ENCODE measurements around the gene OPCML. TPM values are rescaled to one million over a fixed set of nuclear protein-coding genes. Genes with fewer than 3 reads are reported as not detected.

OPCML gene
- total RNA-seq, 1 experiment from 2014 or later = not detected

GRCh38 chr11:133227632-133228111 lies 304.6 kb downstream of the OPCML start:
- BruUV-seq (replicated peaks) = no TSS peak
- in situ Hi-C loops (cut with HindIII; ENCODE audit: low pct_unique_long_range_greater_than_20kb, low sequenced_read_pairs) = no loop called here
- ChIA-PET CTCF (interaction anchor here (0.7 kb wide), 1 partner anchor 630 kb away, joined by 3 read pairs; no protein-coding TSS in a partner anchor), POLR2A (no interaction called here)
- TF ChIP-seq SIN3A (IDR thresholded peaks at IDR 0.05; ENCODE audit: borderline replicate concordance, insufficient read depth, low read depth, low read length) (no peak), REST (IDR thresholded peaks at IDR 0.05; ENCODE audit: insufficient read depth in 1 of 2, low read depth in 2 of 2, low read length in 1 of 2) (no peak), CTCF (IDR thresholded peaks at IDR 0.05) (no peak), TCF7L2 (IDR thresholded peaks at IDR 0.05; ENCODE audit: low read depth, low read length) (no peak), POLR2AphosphoS5 (IDR thresholded peaks at IDR 0.05; ENCODE audit: low read depth, low read length) (no peak)
- H3K27me3 ChIP-seq (ENCODE audit: control insufficient read depth, insufficient read depth, low read length) = peaks cover 2% of the 10 kb centered on the region; the same call in 1 of the 2 replicates
- H3K4me1 ChIP-seq (ENCODE audit: control insufficient read depth, insufficient read depth, low read length) = no peaks in the 10 kb centered on the region
- intact Hi-C loops (cut with micrococcal nuclease; ENCODE audit: unreplicated experiment) = no loop called here
- ATAC-seq (no peak), DNase-seq (ENCODE audit: low read depth, low spot score) (no peak)
- no peak overlapping the region for H3K4me3 ChIP-seq (ENCODE audit: low read depth in 2 of 2, low read length in 2 of 2)
- no peaks in the 10 kb centered on the region for H3K36me3 ChIP-seq (ENCODE audit: control insufficient read depth, insufficient read depth, low read length)
- no peak overlapping the region for H3K27ac ChIP-seq (ENCODE audit: low read length)
- no peaks in the 10 kb centered on the region for H3K9me3 ChIP-seq (ENCODE audit: control insufficient read depth, insufficient read depth, low read depth, low read length)

- no peak overlapping the region for H3K4me3 ChIP-seq (ENCODE audit: low read depth in 2 of 2, low read length in 2 of 2)
- ATAC-seq (no peak), DNase-seq (ENCODE audit: low read depth, low spot score) (no peak)
- intact Hi-C loops (cut with micrococcal nuclease; ENCODE audit: unreplicated experiment) = no loop called here
- TF ChIP-seq SIN3A (IDR thresholded peaks at IDR 0.05; ENCODE audit: borderline replicate concordance, insufficient read depth, low read depth, low read length) (no peak), POLR2AphosphoS5 (IDR thresholded peaks at IDR 0.05; ENCODE audit: low read depth, low read length) (no peak), REST (IDR thresholded peaks at IDR 0.05; ENCODE audit: insufficient read depth in 1 of 2, low read depth in 2 of 2, low read length in 1 of 2) (no peak), CTCF (IDR thresholded peaks at IDR 0.05) (no peak), TCF7L2 (IDR thresholded peaks at IDR 0.05; ENCODE audit: low read depth, low read length) (no peak)
- peaks cover 2% of the 10 kb centered on the region; the same call in 1 of the 2 replicates for H3K27me3 ChIP-seq (ENCODE audit: control insufficient read depth, insufficient read depth, low read length)
- CTCF ChIA-PET = no interaction called here
- H3K36me3 ChIP-seq (ENCODE audit: control insufficient read depth, insufficient read depth, low read length) = no peaks in the 10 kb centered on the region
- POLR2A ChIA-PET = no interaction called here
- no peaks in the 10 kb centered on the region for H3K9me3 ChIP-seq (ENCODE audit: control insufficient read depth, insufficient read depth, low read depth, low read length)
- in situ Hi-C loops (cut with HindIII; ENCODE audit: low pct_unique_long_range_greater_than_20kb, low sequenced_read_pairs) = no loop called here
- no peak overlapping the region for H3K27ac ChIP-seq (ENCODE audit: low read length)
- BruUV-seq (replicated peaks) = no TSS peak
- no peaks in the 10 kb centered on the region for H3K4me1 ChIP-seq (ENCODE audit: control insufficient read depth, insufficient read depth, low read length)
Observed at GRCh38 chr11:133224271-133224670, 308.0 kb downstream of the OPCML start.
